CMK (cell line): Measurements from ENCODE around the gene SPON2.

ENCODE experiments used
- DNase-seq: peaks from one replicate; pipeline ENCODE4 v3.0.0-alpha.2; 2010; ENCODE audit warnings: low read depth

SPON2 gene

DNA sequence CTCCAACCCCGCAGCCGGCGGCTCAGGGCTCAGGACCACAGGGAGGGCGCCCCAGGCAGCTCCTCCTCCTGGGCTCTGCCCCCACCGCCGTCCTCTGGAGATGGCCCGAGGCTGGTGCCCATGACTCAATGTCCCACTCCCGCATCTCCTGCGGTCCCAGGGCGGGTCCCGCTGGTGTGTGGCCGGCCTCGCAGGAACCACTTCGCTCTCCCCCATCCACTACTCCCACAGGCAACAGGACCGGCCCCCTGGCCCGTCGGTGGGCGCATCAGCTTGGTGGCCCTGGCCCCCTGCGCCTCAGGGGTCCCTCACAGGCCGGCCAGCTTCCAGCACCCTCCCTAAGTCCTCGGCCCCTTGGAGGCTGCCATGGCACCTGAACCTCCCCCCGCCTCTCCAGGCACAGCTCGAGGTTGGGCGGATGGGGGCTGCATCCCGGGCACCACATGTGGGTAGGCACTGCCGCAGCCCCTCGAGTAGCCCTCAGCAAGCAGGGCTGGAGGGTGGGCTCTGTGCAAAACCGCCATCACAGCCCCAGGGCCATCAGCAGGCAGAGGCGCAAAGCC is 22.8 kb upstream of the SPON2 start:
- no peak for DNase-seq

DNA sequence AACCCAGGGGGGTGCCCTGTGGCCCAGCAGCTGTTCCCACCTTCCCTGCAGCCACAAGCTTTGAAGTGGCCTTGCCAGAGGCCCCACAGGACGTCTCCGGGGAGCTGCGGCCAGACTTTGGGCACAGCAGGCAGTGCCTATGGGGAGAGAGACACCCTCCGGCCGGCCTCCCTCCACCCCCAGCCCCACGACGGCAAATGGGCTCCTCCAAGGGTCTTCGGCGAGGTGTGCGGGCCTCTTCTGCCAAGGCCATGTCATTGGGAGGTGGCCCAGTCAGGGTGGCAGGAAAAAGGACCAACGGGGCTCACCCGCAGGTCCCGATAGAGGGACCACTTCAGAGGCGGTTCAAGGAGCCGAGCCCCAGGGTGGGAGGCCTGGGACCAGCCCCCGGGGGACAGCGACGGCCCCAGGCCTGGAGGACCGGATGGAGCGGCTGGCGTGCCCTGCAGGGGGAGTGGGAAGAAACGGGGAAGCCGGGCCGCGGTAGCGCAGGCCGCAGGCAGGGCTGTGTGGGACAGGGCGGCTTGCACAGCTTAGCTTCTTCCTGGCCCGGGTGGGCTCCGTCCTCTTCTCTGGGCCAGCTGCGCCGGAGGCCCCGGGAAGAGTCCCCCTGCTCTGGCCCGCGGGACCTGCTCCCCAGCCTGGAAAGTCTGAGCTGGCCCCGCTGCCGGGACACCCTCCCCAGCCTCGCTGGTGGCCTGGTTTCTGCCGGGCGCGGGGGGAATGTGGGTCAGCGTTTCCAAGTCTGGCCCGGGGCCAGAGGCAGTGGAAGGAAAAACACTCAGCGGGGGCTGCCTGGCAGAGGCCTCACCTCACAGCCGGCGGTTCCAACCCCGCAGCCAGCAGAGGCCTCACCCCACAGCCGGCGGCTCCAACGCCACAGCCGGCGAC is 21.9 kb upstream of the SPON2 start:
- no peak for DNase-seq

DNA sequence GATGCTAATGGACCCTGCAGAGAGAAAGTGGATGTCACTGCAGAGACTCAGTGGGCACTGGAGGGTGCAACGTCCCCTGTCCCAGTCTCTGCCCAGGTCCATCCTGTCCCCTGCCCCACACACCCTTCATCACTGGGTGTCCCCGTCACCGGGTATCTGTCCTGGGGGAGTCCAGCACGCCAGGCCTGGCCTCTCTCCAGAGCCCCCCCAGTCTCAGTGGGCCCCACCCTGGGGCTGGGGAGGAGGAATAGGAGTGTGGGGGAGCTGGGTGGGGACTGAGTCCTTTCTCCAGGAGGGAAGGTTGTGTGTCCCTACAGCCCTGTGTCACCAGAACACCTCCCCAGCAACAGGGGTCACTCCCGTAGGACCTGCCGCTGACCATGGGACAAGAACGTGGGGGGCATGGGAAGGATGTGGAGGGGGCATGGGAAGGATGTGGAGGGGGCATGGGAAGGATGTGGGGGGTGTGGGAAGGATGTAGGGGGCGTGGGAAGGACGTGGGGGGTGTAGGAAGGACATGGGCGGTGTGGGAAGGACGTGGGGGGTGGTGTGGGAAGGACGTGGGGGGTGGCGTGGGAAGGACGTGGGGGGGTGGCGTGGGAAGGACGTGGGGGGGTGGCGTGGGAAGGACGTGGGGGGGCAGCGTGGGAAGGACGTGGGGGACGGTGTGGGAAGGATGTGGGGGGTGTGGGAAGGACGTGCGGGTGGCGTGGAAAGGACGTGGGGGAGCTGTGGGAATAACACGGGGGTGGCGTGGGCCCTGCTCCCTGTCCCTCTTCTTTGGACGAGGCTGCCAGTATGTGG is 21.0 kb upstream of the SPON2 start:
- no peak for DNase-seq

DNA sequence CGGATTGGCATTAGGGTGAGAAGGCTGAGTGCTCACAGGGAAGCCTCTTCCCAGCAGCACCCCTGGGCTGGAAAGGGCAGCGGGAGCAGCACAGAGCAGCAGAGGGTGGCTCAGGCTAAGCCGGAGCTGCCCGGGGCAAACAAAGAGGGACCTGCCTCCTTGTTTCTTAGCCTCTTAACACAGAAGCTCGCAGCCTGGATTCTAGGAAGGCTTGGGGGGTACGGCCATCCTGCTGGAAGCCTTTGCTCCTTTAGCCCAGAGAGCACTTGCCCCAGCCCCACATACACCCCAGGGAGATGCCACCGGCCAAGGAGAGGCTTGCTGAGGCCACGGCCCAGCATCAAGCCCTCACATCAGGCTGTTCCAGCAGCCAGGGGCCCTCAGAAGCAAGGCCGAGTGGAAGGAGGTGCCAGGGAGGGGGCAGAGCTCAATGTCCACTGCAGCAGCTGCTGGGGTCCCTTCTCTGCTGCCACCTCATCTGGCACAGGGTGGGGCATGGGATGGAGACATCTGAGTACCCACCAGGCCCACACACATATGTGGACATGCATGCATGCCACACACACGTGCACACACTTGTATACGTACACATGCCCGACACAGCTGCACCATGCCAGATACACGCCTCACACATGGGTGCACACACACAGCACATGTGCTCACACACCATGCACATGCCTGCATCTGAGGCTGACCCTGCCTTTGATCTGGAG is 20.3 kb upstream of the SPON2 start:
- no peak for DNase-seq

DNA sequence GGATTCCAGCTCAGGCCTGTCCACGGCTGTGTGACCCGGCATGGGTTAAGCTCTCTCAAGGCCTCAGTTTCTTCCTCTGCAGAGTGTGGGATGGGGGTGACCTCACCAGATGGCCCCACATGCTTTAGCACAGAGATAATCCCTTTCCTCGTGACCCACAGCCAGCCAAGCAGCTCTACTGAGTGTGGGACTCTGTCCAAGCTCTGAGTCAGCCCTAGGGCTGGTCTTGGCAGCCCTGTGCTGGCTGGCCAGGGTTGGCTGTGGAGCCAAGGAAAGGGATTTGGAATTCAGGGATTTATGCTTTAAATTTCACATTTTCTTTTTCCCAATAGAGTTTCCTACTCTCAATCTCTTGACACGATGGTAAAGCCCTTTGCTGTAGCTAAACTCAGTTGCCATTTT is 19.7 kb upstream of the SPON2 start:
- no peak for DNase-seq

DNA sequence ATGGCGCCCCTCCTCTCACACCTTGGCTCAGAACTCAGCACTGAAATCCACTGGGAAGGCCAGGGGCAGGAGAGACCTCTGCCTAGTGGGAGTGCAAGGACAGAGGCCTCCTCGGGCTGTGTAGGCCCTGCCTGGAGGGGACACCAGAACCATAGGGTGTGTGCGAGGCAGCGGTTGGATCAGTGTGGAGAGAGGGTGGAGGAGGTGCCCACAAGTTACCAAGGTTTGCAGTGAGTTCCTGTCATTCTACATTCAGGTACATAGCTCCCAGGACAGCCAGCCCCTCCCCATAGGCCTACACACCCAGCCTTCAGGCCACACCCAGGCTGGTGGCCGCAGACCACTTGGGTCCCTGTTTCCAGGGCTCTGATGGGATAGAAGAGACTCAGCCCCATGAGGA is 19.2 kb upstream of the SPON2 start:
- no peak for DNase-seq

DNA sequence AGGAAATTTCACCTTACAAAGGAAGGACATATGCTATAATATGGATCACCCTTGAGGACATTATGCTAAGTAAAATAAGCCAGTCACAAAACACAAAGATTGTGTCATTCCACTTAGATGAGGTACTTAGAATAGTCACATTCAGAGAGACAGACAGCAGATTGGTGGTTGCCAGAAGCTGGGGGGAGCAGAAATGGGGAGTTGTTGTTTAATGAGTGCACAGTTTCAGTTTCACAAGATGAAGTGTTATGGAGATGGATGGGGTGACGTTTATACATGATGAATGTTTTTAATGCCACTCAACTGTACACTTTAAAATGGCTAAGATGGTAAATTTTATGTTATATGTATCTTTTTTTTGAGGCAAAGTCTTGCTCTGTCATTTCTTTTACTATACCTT is 14.8 kb upstream of the SPON2 start:
- no peak for DNase-seq

DNA sequence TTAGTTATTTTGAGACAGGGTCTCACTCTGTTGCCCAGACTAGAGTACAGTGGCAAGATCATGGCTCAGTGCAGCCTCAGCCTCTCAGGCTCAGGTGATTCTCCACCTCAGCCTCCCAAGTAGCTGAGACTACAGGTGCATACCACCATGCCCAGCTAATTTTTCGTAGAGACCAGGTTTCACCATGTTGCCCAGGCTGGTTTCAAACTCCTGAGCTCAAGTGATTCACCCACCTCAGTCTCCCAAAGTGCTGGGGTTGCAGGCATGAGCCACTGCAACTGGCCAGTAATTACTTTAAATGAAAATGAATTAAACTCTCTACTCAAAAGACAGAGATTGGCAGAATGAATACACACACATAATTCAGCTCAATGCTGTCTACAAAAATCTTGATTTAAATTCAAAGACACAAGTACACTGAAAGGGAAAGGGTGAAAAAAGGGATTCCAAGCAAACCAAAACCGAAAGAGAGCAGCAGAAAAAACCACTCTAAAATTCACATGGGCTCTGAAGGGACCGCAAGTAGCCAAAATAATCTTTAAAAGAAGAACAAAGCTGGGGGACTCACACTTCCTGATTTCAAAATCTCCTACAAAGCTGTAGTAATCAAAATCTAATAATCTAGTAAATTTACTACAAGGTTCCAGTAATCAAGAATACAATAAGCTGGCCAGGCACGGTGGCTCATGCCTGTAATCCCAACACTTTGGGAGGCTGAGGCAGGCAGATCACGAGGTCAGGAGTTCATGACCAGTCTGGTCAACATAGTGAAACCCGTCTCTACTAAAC is 11.8 kb upstream of the SPON2 start:
- no peak for DNase-seq

DNA sequence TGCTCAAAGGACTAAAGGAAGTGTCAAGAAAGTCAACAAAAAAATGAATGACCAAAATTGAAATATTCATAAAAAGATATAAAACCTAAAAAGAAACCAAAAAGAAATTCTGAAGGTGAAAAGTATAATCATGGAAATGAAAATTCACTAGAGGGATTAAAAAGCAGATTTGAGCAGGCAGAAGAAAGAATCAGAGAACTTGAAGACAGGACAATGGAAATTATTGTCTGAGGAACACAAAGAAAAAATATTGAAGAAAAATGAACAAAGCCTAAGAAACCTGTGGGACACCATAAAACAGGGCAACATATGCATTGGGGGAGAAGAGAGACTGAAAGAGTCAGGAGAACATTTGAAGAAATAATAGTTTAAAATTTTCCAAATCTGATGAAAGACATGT is 9.9 kb upstream of the SPON2 start:
- no peak for DNase-seq

DNA sequence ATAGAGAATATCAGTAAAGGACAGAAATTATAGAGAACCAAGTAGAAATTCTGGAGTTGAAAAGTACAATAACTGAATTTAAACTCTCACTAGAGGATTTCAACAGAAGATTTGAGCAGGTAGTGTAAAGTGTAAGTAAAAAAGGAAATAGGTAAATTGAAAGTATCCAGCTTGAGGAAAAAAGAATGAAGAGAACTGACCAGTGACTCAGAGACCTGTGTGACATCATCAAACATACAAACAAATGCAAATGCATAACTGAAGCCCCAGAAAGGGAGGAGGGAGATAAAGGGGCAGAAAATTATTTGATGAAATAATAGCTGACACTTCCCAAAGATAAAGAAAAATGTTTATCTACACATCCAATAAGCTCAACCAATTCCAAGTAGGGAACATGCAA is 8.3 kb upstream of the SPON2 start:
- no peak for DNase-seq

DNA sequence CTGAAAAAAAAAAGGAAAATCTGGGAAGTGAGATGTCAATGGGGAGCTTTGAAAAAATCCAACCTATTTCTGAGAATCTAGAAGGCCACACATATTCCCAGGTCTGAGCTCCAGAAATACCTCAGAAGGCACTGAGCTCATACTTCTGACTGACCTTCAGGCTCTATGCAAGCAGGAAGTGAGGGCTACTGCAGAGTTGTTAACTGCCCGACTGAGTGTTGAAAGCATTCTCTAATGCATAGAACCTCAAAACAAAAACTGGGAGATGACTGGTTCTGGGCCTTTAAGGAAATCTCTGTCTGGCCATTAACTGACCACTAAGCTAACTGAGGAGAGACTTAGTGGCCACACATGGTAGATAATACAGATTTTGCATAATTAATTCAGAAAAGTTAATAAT is 7.6 kb upstream of the SPON2 start:
- no peak for DNase-seq

DNA sequence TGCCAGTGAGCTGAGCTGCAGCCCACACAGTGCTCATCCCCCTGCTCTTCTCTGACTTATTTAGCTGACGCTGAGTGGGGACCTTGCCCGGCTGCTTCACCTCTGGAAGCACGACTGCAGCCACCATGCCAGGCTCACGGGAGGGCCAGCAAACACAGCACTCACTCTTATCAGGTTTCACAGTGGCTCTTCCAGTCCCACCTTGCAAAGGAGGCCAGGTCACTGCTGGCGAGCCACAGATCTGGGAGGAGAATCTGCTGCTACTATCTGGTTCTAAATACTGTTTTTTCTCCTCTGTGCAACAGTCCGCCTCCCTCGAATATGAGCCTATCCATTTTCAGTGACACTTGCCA is 6.7 kb upstream of the SPON2 start:
- DNase-seq, result no peak

DNA sequence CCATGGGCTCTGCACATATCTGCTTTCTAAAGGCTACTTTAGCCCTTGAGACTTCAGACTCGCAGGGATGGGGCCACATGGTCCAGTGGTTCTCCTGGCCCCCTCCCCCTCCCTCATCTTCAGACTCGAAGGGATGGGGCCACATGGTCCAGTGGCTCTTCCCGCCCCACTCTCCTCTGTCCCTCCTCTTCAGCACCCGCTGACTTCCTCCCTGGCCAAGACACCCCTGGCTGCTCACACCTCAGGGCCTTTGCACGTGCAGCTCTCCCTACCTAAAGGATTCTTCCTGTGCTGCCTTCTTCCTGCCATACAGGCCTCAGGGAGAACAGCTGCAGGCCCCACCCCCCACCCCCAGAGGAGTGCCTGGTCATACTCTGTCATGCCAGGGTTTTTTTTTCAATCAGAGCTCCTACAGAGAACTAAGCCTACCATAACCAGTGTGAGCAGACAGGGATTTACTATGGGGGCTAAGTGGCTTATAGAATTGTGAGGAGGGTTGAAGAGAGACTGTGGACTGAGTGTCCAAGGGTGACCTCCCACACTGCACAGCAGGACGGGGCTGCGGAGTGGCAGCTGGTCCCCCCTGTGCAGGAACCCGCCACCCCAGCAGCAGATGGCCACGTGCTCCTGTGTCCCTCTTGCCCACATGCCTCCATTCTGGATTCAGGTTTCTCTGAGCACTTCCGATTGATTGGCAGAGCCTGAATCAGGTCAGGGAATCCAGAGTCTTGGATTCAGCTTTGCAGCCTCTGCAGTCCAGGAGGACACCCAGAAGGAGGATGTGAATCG is 6.1 kb upstream of the SPON2 start:
- no peak for DNase-seq

DNA sequence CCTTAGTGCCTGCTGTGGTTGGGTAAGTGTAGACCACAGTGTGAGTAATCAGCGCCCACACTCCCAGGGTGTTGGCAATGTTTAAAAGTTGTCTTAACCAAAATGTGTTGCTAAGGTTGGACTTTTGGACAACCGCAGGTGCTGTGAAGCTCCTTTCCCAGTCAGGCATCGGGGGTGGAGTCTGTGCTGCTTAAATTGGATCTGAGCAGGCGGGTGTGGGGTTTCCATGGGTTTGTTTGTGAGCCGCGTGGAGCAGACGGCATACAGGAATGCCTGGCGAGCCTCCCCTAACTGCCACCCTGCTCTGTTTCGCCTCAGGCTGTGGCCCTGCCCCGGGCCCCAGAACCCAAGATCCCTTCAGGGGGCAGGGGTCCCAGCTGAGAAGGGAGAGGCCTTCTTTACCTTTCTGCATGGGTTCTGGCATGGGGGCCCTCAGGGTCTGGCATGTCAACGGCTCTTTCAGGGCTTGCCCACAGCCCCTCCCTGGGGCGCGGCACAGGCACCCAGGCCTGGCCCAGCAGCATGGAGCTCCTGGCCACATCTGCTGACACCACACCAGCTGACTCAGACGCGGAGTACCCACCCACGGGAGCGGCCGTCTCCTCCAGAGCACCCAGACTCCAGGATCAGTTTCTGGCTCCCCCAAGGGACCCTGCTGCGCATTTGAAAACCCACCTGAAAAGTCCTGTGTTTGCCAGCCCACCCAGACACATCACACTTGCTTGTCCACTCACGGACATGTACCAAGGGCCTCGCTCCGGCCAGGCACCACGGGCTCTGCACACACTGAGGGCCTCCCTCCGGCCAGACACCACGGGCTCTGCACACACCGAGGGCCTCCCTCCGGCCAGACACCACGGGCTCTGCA is 5.1 kb upstream of the SPON2 start:
- no peak for DNase-seq

DNA sequence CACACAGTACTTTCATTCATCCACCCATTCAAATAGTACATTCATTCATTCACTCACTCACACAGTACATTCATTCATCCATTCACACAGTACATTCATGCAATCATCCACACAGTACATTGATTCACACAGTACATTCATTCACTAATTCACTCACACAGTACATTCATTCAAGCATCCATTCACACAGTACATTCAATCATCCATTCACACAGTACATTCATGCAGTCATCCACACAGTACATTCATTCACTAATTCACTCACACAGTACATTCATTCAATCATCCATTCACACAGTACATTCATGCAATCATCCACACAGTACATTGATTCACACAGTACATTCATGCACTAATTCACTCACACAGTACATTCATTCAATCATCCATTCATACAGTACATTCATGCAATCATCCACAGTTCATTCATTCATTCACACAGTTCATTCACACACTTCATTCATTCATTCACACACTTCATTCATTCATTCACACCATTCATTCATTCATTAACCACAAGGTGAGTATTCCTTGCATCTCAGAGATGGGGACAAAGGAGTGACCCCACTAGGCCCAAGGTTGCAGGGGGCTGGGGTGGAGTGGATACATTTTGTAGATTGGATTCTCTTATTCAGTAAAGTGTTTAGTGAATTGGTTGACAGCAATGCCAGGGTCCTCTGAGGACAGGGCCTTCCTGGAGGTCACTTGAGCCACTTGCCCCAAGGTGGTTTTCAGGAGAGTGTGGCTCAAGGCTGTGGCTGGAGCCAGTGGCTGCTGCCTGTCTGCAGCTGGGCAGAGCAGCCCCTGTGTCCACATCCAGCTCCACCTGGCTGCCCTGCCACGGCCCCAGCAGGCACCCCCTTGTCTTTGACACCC is 4.3 kb upstream of the SPON2 start:
- no peak for DNase-seq

DNA sequence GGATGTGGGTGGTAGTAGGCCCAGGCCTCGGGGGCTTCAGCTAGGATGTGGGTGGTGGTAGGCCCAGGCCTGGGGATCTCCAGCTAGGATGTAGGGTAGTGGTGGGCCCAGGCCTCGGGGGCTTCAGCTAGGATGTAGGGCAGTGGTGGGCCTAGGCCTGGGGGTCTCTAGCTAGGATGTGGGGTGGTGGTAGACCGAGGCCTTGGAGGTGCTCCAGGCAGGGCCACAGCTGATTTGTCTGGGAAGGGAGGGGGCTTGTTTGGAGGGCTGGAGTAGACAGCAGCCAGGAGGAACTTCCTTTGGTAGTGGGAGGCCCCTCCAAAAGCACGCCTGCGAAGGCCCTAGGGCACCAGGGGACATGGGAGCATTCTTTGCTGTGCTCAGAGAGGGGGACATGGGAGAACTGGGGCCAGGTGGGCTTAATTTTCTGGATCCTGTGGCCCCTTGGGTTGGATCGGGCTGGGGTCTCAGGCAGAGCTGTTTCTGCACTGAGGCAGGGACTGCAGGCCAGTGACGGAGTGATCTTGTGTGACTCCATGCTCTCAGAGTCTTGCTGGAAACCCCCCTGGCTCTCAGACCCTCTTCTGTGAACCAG is 3.3 kb upstream of the SPON2 start:
- no peak for DNase-seq

DNA sequence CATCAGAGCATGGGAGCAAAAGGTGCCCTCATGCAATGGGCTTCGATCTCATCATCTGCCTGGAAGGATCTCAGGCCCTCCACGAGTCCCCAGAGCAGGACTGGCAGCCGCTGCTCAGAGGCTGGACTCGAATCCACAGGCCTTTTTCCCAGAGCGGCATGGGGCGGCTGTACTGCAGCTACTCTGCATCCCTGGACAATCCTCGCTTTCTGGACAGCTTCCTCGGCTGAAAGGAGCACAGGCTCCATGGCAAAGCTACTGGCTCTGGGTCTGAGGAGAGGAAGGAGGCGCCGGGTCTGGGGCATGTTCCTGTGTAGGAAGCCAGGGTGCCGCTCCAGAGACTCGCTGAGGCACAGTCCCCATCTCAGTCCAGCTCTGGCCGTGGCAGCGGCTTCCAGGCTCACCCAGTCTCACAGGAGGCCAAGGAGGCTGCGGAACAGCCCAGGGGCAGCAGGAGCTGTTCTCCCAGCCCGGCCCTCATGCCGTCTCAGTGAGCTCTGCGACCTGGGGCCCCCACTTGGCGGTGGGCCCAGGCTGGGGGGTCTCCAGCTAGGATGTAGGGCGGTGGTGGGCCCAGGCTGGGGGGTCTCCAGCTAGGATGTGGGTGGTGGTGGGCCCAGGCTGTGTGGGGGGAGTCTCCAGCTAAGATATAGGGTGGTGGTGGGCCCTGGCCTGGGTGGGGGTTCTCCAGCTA is 2.7 kb upstream of the SPON2 start:
- DNase-seq, result no peak
